HCT116 (cell line): ENCODE results near the gene EIF3J. TPM values are rescaled to one million over a fixed set of nuclear protein-coding genes. Genes with fewer than 3 reads are reported as not detected.

Source experiments
- ATAC-seq: fragments of 200-7000 bp; cut with Tn5 transposase; 2 replicates; pipeline ENCODE4 v1.9.1; 2020; ENCODE audit warnings: mild to moderate bottlenecking, moderate library complexity
- BruUV-seq: library from RNA; stranded (reverse); fragments of 400-500 nt; replicated peaks from 2 replicates; lab custom pipeline; 2021; lab: Mats Ljungman, UMichigan
- CTCF ChIA-PET: fragments of 300-600 bp; sonication (Branson Sonifier 250); formaldehyde crosslinking; loops from one replicate; lab custom pipeline; 2021; ENCODE audit warnings: antibody characterized with exemption; lab: Charles Lee
- POLR2A ChIA-PET: fragments of 300-600, 350-600 bp; sonication (Branson Sonifier 250); formaldehyde crosslinking; loops from one replicate; lab custom pipeline; 2021; ENCODE audit warnings: antibody characterized with exemption; lab: Charles Lee
- RAD21 ChIA-PET, 2 experiments: fragments of 300-600 bp; sonication (Branson Sonifier 250); formaldehyde crosslinking; loops; one replicate each; lab custom pipeline; 2023; ENCODE audit warnings: low total read pairs in 2 of 2; ENCODE audit not compliant: uncharacterized antibody in 2 of 2, unreplicated experiment in 2 of 2, low non-redundant PET in 1 of 2; lab: Charles Lee
- DNase-seq: peaks from one replicate; pipeline ENCODE4 v3.0.0-alpha.2; 2010; ENCODE audit warnings: low read depth, low spot score
- H2AFZ ChIP-seq: fragments of 200-600 bp; shearing (Covaris generic), sonication (generic); 2 replicates; pipeline ENCODE4 v1.6.1; 2017; ENCODE audit warnings: low read depth, mixed run types, mixed read lengths, antibody characterized with exemption, low read length; ENCODE audit not compliant: poor library complexity, severe bottlenecking
- H3K27ac ChIP-seq: 2 replicates; pipeline ENCODE4 v1.5.1; 2012; ENCODE audit warnings: low read depth, low read length
- H3K27me3 ChIP-seq: fragments of 200-600 bp; sonication (generic); 2 replicates; pipeline ENCODE4 v1.6.1; 2016; ENCODE audit warnings: mixed run types, low read length, mixed read lengths; ENCODE audit not compliant: insufficient read depth
- H3K36me3 ChIP-seq, 2 experiments: fragments of 200-500 bp in 1 of 2; fragments of 200-600 bp in 1 of 2; sonication (Bioruptor generic) in 1 of 2; sonication (generic) in 1 of 2; 2 replicates each; pipeline versions ENCODE4 v1.5.1 to v1.6.1; 2014 to 2016; ENCODE audit warnings: low read length in 2 of 2, inconsistent platforms in 1 of 2, mixed read lengths in 1 of 2, mixed run types in 1 of 2; ENCODE audit not compliant: insufficient read depth in 2 of 2, control insufficient read depth in 1 of 2
- H3K4me1 ChIP-seq, 2 experiments: fragments of 200-600 bp in 1 of 2; sonication (generic) in 1 of 2; 2 replicates each; pipeline versions ENCODE4 v1.5.1 to v1.6.1; 2012 to 2017; ENCODE audit warnings: low read length in 2 of 2, inconsistent platforms in 1 of 2, mild to moderate bottlenecking in 1 of 2, mixed read lengths in 1 of 2, mixed run types in 1 of 2, moderate library complexity in 1 of 2; ENCODE audit not compliant: insufficient read depth in 2 of 2, control insufficient read depth in 1 of 2
- H3K4me2 ChIP-seq: fragments of 200-600 bp; sonication (generic); 2 replicates; pipeline ENCODE4 v1.6.1; 2017; ENCODE audit warnings: mixed run types, low read length, mixed read lengths
- H3K4me3 ChIP-seq, 2 experiments: fragments of 200-600 bp in 1 of 2; sonication (generic) in 1 of 2; replicated peaks in 1 of 2; 2 replicates each; pipeline ENCODE4 v1.5.1; 2011 to 2016; ENCODE audit warnings: low read length in 2 of 2, control low read depth in 1 of 2, low read depth in 1 of 2, mild to moderate bottlenecking in 1 of 2, mixed read lengths in 1 of 2, mixed run types in 1 of 2
- H3K79me2 ChIP-seq: fragments of 200-600 bp; sonication (generic); 2 replicates; pipeline ENCODE4 v1.6.1; 2017; ENCODE audit warnings: mild to moderate bottlenecking, mixed run types, low read length, moderate library complexity, mixed read lengths; ENCODE audit not compliant: insufficient read depth
- H3K9ac ChIP-seq: fragments of 200-600 bp; sonication (generic); 2 replicates; pipeline ENCODE4 v1.6.1; 2016; ENCODE audit warnings: low read length, mixed read lengths
- H3K9me2 ChIP-seq: fragments of 200-600 bp; sonication (generic), shearing (Covaris generic); 2 replicates; pipeline ENCODE4 v1.6.1; 2017; ENCODE audit warnings: mixed run types, mild to moderate bottlenecking, moderate library complexity; ENCODE audit not compliant: insufficient read depth
- H3K9me3 ChIP-seq, 2 experiments: fragments of 200-500 bp in 1 of 2; fragments of 200-600 bp in 1 of 2; sonication (Bioruptor generic) in 1 of 2; sonication (generic) in 1 of 2; 2 replicates each; pipeline ENCODE4 v1.6.1; 2014 to 2017; ENCODE audit warnings: low read length in 2 of 2, mixed read lengths in 2 of 2, inconsistent platforms in 1 of 2, low read depth in 1 of 2, mild to moderate bottlenecking in 1 of 2, mixed run types in 1 of 2, moderate library complexity in 1 of 2; ENCODE audit not compliant: control insufficient read depth in 1 of 2, insufficient read depth in 1 of 2
- H4K20me1 ChIP-seq: fragments of 200-600 bp; sonication (generic), shearing (Covaris generic); 2 replicates; pipeline ENCODE4 v1.6.1; 2017; ENCODE audit warnings: mixed run types, mild to moderate bottlenecking, moderate library complexity; ENCODE audit not compliant: insufficient read depth
- ATF3 ChIP-seq: IDR thresholded peaks from 2 replicates; pipeline ENCODE4 v1.6.1; 2012
- CBX3 ChIP-seq: IDR thresholded peaks from 2 replicates; pipeline ENCODE4 v1.6.1; 2012; ENCODE audit warnings: low read depth
- EZH2phosphoT487 ChIP-seq: fragments of 200-600 bp; IDR thresholded peaks from 2 replicates; pipeline ENCODE4 v1.6.1; 2018; ENCODE audit warnings: antibody characterized with exemption, borderline replicate concordance
- FOSL1 ChIP-seq: IDR thresholded peaks from 2 replicates; pipeline ENCODE4 v1.6.1; 2012; ENCODE audit warnings: low read depth
- JUND ChIP-seq: IDR thresholded peaks from 2 replicates; pipeline ENCODE4 v1.6.1; 2012
- POLR2AphosphoS5 ChIP-seq: IDR thresholded peaks from 2 replicates; pipeline ENCODE4 v1.6.1; 2011; ENCODE audit warnings: mild to moderate bottlenecking, low read depth, low read length, moderate library complexity
- RAD21 ChIP-seq: IDR thresholded peaks from 2 replicates; pipeline ENCODE4 v1.6.1; 2012; ENCODE audit warnings: low read depth, mild to moderate bottlenecking
- REST ChIP-seq: IDR thresholded peaks from 2 replicates; pipeline ENCODE4 v1.6.1; 2012; ENCODE audit warnings: low read depth
- SIN3A ChIP-seq: IDR thresholded peaks from 2 replicates; pipeline ENCODE4 v1.6.1; 2012; ENCODE audit warnings: low read depth
- SP1 ChIP-seq: IDR thresholded peaks from 2 replicates; pipeline ENCODE4 v1.6.1; 2012; ENCODE audit warnings: low read depth
- intact Hi-C: fragments of 100-400 bp; cut with micrococcal nuclease; formaldehyde crosslinking; loops from 2 replicates; pipeline ENCODE4 v1.10.0; 2022
- total RNA-seq: library from RNA; stranded (reverse); gene quantifications from one replicate; pipeline ENCODE4 v1.2.1, GENCODE V29; 2021; ENCODE audit not compliant: unreplicated experiment

Gene EIF3J
- total RNA-seq, 1 experiment from 2014 or later, result 68.6 TPM

- no peak for TF ChIP-seq REST
- no peak for TF ChIP-seq EZH2phosphoT487
- TF ChIP-seq RAD21, result no peak
- 0 out of 2 replicates have a peak, but pooled peaks have one; percentile 29 for TF ChIP-seq CBX3
- peak; percentile 70 for TF ChIP-seq JUND
These were observed at the start of gene EIF3J (continued) for GRCh38 chr15:44536962-44537734.

DNA sequence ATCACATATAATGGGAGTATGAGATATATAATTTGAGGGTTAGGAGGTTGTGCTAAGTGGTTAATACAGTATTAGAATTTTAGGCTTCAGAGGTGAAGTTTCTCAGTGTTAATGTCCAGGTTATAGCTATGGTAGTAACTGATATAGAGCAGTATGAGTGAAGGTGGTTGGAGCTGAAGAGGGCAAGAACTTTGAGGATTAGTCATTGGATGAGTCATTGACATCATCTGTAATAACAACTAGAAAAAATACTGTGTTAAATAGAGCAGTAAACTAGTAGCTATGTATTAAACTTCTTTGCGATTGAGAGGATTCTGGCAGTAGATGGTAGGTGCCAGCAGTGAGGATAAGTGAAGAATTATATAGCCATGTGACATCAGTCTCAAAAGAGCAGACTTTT is 47.5 kb upstream of the EIF3J start:
- peak; percentile 33 for DNase-seq
- Histone ChIP-seq H3K4me3 (no peak overlapping the region), H3K9me2 (no peaks in the 10 kb centered on the region), H3K4me1 (peaks cover 20 to 36% of the 10 kb centered on the region in 2 experiments), H3K9me3 (no peaks in the 10 kb centered on the region), H3K79me2 (peaks cover 78% of the 10 kb centered on the region), H2AFZ (no peak overlapping the region), H3K4me2 (peak overlapping the region; percentile 38), H3K9ac (no peak overlapping the region), H3K36me3 (peaks cover 12 to 27% of the 10 kb centered on the region in 2 experiments), H4K20me1 (peaks cover 17% of the 10 kb centered on the region), H3K27ac (peak overlapping the region; percentile 13; the same call in 1 of the 2 replicates), H3K27me3 (no peaks in the 10 kb centered on the region)
- intact Hi-C loops, result no loop called here
- RAD21 ChIA-PET, result no interaction called here
- CTCF ChIA-PET, result interaction anchor here (1.7 to 4.4 kb wide), 2 partner anchors 11 to 62 kb away, joined by 4 to 28 read pairs; partner anchors contain the start of gene CTDSPL2
- POLR2A ChIA-PET, result no interaction called here
- ATAC-seq, result peak; percentile 88
- TF ChIP-seq SP1 (0 out of 2 replicates have a peak, but pooled peaks have one; percentile 28), ATF3 (peak; percentile 34; the same call in 1 of the 2 replicates), EZH2phosphoT487 (no peak), JUND (peak; percentile 80), POLR2AphosphoS5 (no peak), FOSL1 (peak; percentile 79), SIN3A (no peak), RAD21 (no peak)
- no TSS peak for BruUV-seq
